Smooth muscle cell (in vitro differentiated cells): Measurements from ENCODE around the gene H6PD. TPM values are rescaled to one million over a fixed set of nuclear protein-coding genes. Genes with fewer than 3 reads are reported as not detected.
A peak's percentile ranks its signal among the peaks of the same experiment; 100 is the strongest.

Experiments
- DNase-seq: peaks from one replicate; lab custom pipeline; 2025; ENCODE audit not compliant: unreplicated experiment; lab: John Stamatoyannopoulos, UW
- H2AFZ ChIP-seq: fragments of 200-600 bp; sonication (generic); 2 replicates; pipeline ENCODE4 v1.6.0; 2016; ENCODE audit warnings: antibody characterized with exemption, low read depth, mild to moderate bottlenecking
- H3F3A ChIP-seq: fragments of 200-600 bp; sonication (generic); 2 replicates; pipeline ENCODE4 v1.6.0; 2017; ENCODE audit warnings: antibody characterized with exemption, low read depth
- H3K27ac ChIP-seq: fragments of 200-600 bp; sonication (generic); 2 replicates; pipeline ENCODE4 v1.5.1; 2016; ENCODE audit warnings: low read depth, mild to moderate bottlenecking
- H3K27me3 ChIP-seq: fragments of 200-600 bp; sonication (generic); 2 replicates; pipeline ENCODE4 v1.6.1; 2016; ENCODE audit warnings: low read depth, mild to moderate bottlenecking
- H3K36me3 ChIP-seq: fragments of 200-600 bp; sonication (generic); 2 replicates; pipeline ENCODE4 v1.5.1; 2016; ENCODE audit warnings: low read depth
- H3K4me1 ChIP-seq: fragments of 200-600 bp; sonication (generic); 2 replicates; pipeline ENCODE4 v1.5.1; 2016; ENCODE audit warnings: low read depth
- H3K4me2 ChIP-seq: fragments of 200-600 bp; sonication (generic); 2 replicates; pipeline ENCODE4 v1.6.0; 2016; ENCODE audit warnings: mild to moderate bottlenecking
- H3K4me3 ChIP-seq: fragments of 200-600 bp; sonication (generic); 2 replicates; pipeline ENCODE4 v1.5.1; 2016; ENCODE audit warnings: mild to moderate bottlenecking
- H3K79me2 ChIP-seq: fragments of 200-600 bp; sonication (generic); 2 replicates; pipeline ENCODE4 v1.6.0; 2016; ENCODE audit warnings: low read depth, mild to moderate bottlenecking
- H3K9ac ChIP-seq: fragments of 200-600 bp; sonication (generic); 2 replicates; pipeline ENCODE4 v1.6.0; 2016; ENCODE audit warnings: low read depth
- H3K9me3 ChIP-seq: fragments of 200-600 bp; sonication (generic); replicated peaks from 2 replicates; pipeline ENCODE4 v1.5.1; 2016; ENCODE audit warnings: low read depth
- H4K20me1 ChIP-seq: fragments of 200-600 bp; sonication (generic); 2 replicates; pipeline ENCODE4 v1.6.0; 2016; ENCODE audit warnings: low read depth
- CTCF ChIP-seq: fragments of 200-600 bp; sonication (generic); IDR thresholded peaks from 2 replicates; pipeline ENCODE4 v1.5.1; 2017; ENCODE audit warnings: borderline replicate concordance, mild to moderate bottlenecking, antibody characterized with exemption; ENCODE audit not compliant: insufficient read depth, poor library complexity, severe bottlenecking
- WGBS: methylation state at CpG from one replicate; pipeline ENCODE4 v1.1.7; 2016; ENCODE audit warnings: low lambda C conversion rate; 5-methylcytosine and 5-hydroxymethylcytosine counted together
- polyA plus RNA-seq: library from polyadenylated mRNA; unstranded; fragments of >200 nt; fragmentation: Nextera tagmentation; extraction: Ambion mirVana; gene quantifications from 2 replicates; pipeline ENCODE4 v1.2.1, GENCODE V29; 2016
- total RNA-seq: library from RNA; depleted of rRNA; stranded (reverse); fragments of >200 nt; gene quantifications from 2 replicates; pipeline ENCODE4 v1.2.3, GENCODE V29; 2014

Gene H6PD
- total and polyA plus RNA-seq, 2 experiments from 2014 or later: 15.1 to 15.3 TPM

GRCh38 chr1:9231648-9232332 is 2.8 kb upstream of the H6PD start:
- Histone ChIP-seq H4K20me1 (no peaks in the 10 kb centered on the region), H2AFZ (no peak overlapping the region), H3K27ac (peak overlapping the region; percentile 4), H3K79me2 (peaks cover 10% of the 10 kb centered on the region), H3K4me1 (peaks cover 15% of the 10 kb centered on the region), H3F3A (peaks cover 12% of the 10 kb centered on the region), H3K9ac (no peak overlapping the region), H3K4me3 (no peak overlapping the region), H3K4me2 (no peak overlapping the region), H3K27me3 (no peaks in the 10 kb centered on the region), H3K36me3 (no peaks in the 10 kb centered on the region), H3K9me3 (no peaks in the 10 kb centered on the region)
- DNase-seq: no peak
- TF ChIP-seq CTCF: no peak
- WGBS: 66% methylated on average over 13 of the region's 13 CpGs

- DNase-seq: no peak
- Histone ChIP-seq H3K4me3 (no peak overlapping the region), H3K4me2 (no peak overlapping the region), H3K27me3 (no peaks in the 10 kb centered on the region), H3F3A (peaks cover 12% of the 10 kb centered on the region), H3K79me2 (peaks cover 16% of the 10 kb centered on the region), H3K4me1 (peaks cover 15% of the 10 kb centered on the region), H4K20me1 (no peaks in the 10 kb centered on the region), H2AFZ (no peak overlapping the region), H3K27ac (no peak overlapping the region), H3K36me3 (no peaks in the 10 kb centered on the region), H3K9ac (no peak overlapping the region), H3K9me3 (no peaks in the 10 kb centered on the region)
- TF ChIP-seq CTCF: no peak
- 83% methylated on average over 18 of the region's 20 CpGs for WGBS
Observed at GRCh38 chr1:9233241-9233941, 1.2 kb upstream of the H6PD start.

GRCh38 chr1:9233942-9234222 is 692 bp upstream of the H6PD start:
- no peak for TF ChIP-seq CTCF
- Histone ChIP-seq H3K4me1 (peaks cover 15% of the 10 kb centered on the region), H3F3A (peaks cover 12% of the 10 kb centered on the region), H3K4me2 (peak overlapping the region; percentile 79), H3K9ac (no peak overlapping the region), H3K9me3 (no peaks in the 10 kb centered on the region), H4K20me1 (no peaks in the 10 kb centered on the region), H3K27ac (peak overlapping the region; percentile 44), H2AFZ (peak overlapping the region; percentile 38), H3K27me3 (no peaks in the 10 kb centered on the region), H3K36me3 (no peaks in the 10 kb centered on the region), H3K79me2 (peaks cover 16% of the 10 kb centered on the region), H3K4me3 (peak overlapping the region; percentile 48)
- no peak for DNase-seq
- 66% methylated on average over 3 of the region's 3 CpGs for WGBS

GRCh38 chr1:9235096-9235459 is 504 bp downstream of the H6PD start:
- Histone ChIP-seq H3K27me3 (no peaks in the 10 kb centered on the region), H3K36me3 (no peaks in the 10 kb centered on the region), H3K27ac (peak overlapping the region; percentile 79), H3K4me3 (peak overlapping the region; percentile 75), H3K4me2 (peak overlapping the region; percentile 99), H3K79me2 (peaks cover 16% of the 10 kb centered on the region), H3K9me3 (no peaks in the 10 kb centered on the region), H3K9ac (peak overlapping the region; percentile 90), H4K20me1 (no peaks in the 10 kb centered on the region), H3K4me1 (peaks cover 15% of the 10 kb centered on the region), H3F3A (peaks cover 14% of the 10 kb centered on the region), H2AFZ (peak overlapping the region; percentile 82)
- DNase-seq: peak; percentile 62
- no peak for TF ChIP-seq CTCF
- under 1% methylated on average over 25 of the region's 28 CpGs for WGBS
